RCC 7860 (cell line): ENCODE data around the gene SLC19A1.
"Not testable (repeated sequence)": the region's sequence is repeated elsewhere in the genome, so short reads cannot be mapped to it uniquely, and the experiment has no call there.

Source experiments
- DNase-seq: peaks from one replicate; pipeline ENCODE4 v3.0.0-alpha.2; 2015; ENCODE audit warnings: low spot score
- FAIRE-seq: peaks from 2 replicates; lab custom pipeline; 2012; peaks lifted over from hg19 to GRCh38; lab: Jason Lieb, UNC

The SLC19A1 gene

DNA sequence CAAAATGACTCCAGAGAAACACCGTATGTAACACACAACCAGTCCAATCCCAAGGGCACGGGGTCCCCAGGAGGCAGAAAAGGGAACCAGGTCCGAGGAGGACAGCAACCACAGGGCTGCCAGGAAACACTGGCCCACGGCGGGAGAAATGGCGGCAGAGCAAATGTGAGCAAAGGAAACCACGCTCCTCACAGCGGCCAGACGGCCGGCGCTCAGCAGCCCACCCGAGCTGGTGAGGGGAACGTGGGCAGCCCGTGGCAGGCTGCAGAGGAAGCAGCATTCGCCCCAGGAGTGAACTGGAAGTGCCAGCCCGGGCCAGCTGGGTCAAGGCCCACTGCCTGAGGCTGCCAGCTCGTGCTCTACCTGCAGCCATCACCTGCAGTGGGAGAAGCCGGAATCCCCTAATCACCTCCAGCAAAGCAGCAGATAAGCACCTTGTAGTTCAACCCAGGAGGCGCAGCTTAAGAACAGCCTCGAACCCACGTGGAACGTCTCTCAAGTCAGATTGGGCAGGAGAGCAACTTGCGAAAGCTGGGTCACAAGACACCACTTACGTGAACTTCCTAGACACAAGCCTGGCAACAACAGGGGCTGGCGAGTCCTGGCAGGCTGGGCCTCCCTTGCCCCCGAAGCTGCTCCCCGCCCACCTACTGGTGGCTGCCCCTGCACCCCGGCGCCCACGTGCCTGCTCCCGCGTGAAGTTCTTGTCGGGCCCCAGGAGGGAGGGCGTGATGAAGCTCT is 6.7 kb downstream of the SLC19A1 start:
- no peak for FAIRE-seq
- DNase-seq, result no peak

DNA sequence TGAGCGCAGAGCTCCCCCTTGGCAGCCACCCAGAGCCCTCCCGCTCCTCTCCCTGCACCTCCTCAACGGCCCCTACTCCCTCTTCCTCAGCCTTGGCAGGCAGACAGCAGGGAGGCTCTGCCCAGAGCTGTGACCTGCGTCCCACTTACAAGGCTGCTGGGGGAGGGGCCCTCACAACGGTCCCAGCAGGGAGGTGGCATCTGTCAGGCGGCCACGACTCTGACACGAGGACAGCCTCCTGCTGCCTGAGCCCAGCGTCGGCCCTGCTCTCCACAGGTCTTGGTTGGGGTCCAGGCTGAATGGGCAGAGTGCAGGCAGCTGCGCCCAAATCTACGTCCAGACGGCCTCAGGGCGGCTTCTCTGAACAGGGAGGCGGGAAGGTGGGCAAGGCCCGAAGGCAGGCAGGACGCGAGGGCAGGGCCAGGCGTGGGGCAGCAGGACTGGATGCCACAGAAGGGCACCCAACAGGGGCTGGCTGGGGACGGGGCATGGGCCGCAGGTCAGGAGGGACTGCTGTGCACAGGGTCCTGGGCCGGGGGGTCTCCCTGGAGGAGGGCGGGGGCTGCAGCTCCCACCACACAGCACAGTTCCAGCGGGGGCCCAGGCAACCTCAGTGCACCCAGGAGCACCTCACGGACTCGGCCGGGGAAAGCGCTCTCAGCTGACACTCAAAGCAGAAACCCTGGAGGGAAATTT is 7.5 kb downstream of the SLC19A1 start:
- no peak for FAIRE-seq

GRCh38 chr21:45533846-45534635 is 8.2 kb downstream of the SLC19A1 start:
- no peak for FAIRE-seq
- no peak for DNase-seq

More for the DNA sequence above, 7.5 kb downstream of the SLC19A1 start:
- no peak for DNase-seq

GRCh38 chr21:45533361-45533845 is 8.8 kb downstream of the SLC19A1 start:
- FAIRE-seq (no peak), DNase-seq (no peak)

DNA sequence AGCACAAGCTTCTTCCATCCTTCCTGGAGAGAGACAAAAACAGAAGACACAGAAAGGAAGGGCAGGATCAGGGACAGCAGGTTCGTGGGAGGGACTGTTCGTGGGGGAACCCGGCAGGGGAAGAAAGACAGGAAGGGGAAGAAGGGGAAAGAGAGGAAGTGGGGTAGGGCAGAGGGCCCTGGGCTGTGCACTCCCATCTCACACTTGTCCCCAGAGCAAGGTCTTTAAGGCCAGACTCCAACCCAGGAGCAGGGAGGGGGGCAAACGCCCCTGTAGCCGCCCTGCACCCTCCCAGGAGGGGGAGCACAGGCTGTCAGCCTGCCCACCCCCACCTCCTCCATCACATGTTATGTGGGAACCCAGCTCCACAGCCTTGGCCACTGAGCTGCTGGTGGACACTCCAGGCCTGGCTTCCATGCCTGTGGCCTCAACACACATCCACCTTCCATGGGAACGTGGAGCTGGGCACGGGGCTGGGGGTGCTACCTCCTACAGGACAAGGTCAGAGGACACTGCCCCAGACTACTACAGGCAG is 9.3 kb downstream of the SLC19A1 start:
- FAIRE-seq, result no peak

GRCh38 chr21:45531393-45532215 is 10.6 kb downstream of the SLC19A1 start:
- DNase-seq (no peak), FAIRE-seq (no peak)

More for the DNA sequence above, 9.3 kb downstream of the SLC19A1 start:
- no peak for DNase-seq

- not testable (repeated sequence) for DNase-seq, FAIRE-seq
Observed at GRCh38 chr21:45531114-45531392, 11.2 kb downstream of the SLC19A1 start.

- DNase-seq (no peak), FAIRE-seq (no peak)
Observed at GRCh38 chr21:45530423-45531113, 11.7 kb downstream of the SLC19A1 start.

- DNase-seq, result no peak
- no peak for FAIRE-seq
Observed at GRCh38 chr21:45529785-45530422, 12.3 kb downstream of the SLC19A1 start.

- no peak for DNase-seq
- FAIRE-seq, result no peak
Observed at GRCh38 chr21:45528981-45529784, 13.1 kb downstream of the SLC19A1 start.

GRCh38 chr21:45528028-45528705 is 14.1 kb downstream of the SLC19A1 start:
- FAIRE-seq (no peak), DNase-seq (no peak)

GRCh38 chr21:45527151-45527999 is 14.9 kb downstream of the SLC19A1 start:
- DNase-seq, FAIRE-seq: not testable (repeated sequence)

- no peak for FAIRE-seq
- no peak for DNase-seq
Observed at GRCh38 chr21:45525910-45526306, 16.3 kb downstream of the SLC19A1 start.

GRCh38 chr21:45525153-45525909 is 16.9 kb downstream of the SLC19A1 start:
- no peak for DNase-seq
- FAIRE-seq, result no peak

DNA sequence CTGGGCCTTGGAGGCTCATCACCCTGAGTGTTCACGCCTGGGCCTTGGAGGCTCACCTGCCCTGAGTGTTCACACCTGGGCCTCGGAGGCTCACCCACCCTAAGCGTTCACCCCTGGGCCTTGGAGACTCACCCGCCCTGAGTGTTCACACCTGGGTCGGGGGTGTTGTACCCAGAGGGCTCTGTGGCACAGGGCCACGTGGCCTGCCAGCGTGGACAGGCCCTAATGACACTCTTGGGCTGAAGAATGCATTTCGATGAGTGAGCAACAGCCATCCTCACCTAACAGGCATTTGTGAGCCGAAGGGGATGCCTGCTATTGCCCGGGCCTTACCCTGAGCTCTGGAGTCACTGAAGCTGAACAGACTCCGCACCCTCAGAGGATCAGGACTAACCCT is 17.5 kb downstream of the SLC19A1 start:
- DNase-seq (no peak), FAIRE-seq (no peak)

- FAIRE-seq (no peak), DNase-seq (no peak)
Observed at GRCh38 chr21:45523411-45524101, 18.7 kb downstream of the SLC19A1 start.
